AG10803 (cell line): Measurements from ENCODE around the gene ATG12.

Source experiments
- DNase-seq: peaks from one replicate; pipeline ENCODE4 v3.0.0; 2010; ENCODE audit warnings: low read depth
- H3K4me3 ChIP-seq: 2 replicates; pipeline ENCODE4 v1.5.1; 2011; ENCODE audit warnings: mild to moderate bottlenecking, low read length, control low read depth
- TF ChIP-seq, protein P1 (sequence below): conservative IDR thresholded peaks from 2 replicates; pipeline ENCODE4 v1.5.1; 2011; ENCODE audit warnings: mild to moderate bottlenecking, low read length, control low read depth, inconsistent platforms

Gene ATG12

DNA sequence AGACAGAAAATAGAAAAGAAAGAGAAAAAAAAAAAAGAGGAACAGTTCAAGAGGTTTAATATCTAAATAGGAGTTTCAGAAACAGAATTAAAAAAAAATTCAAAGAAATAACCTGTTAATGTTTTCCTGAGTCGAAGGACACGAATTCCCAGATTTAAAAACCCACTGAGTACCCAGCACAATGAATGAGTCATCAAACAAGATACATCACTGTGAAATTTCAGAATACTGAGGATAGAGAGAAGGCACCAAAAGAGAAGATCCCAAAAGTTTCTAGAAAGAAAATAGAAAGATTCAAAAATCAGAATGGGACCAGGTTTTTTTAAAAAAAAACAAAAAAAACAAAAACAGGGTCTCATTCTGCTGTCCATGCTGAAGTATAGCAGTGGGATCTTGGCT, 33.7 kb downstream of the ATG12 start:
- no peak overlapping the region for H3K4me3 ChIP-seq
- TF ChIP-seq, protein P1, sequence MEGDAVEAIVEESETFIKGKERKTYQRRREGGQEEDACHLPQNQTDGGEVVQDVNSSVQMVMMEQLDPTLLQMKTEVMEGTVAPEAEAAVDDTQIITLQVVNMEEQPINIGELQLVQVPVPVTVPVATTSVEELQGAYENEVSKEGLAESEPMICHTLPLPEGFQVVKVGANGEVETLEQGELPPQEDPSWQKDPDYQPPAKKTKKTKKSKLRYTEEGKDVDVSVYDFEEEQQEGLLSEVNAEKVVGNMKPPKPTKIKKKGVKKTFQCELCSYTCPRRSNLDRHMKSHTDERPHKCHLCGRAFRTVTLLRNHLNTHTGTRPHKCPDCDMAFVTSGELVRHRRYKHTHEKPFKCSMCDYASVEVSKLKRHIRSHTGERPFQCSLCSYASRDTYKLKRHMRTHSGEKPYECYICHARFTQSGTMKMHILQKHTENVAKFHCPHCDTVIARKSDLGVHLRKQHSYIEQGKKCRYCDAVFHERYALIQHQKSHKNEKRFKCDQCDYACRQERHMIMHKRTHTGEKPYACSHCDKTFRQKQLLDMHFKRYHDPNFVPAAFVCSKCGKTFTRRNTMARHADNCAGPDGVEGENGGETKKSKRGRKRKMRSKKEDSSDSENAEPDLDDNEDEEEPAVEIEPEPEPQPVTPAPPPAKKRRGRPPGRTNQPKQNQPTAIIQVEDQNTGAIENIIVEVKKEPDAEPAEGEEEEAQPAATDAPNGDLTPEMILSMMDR: no peak
- no peak for DNase-seq

DNA sequence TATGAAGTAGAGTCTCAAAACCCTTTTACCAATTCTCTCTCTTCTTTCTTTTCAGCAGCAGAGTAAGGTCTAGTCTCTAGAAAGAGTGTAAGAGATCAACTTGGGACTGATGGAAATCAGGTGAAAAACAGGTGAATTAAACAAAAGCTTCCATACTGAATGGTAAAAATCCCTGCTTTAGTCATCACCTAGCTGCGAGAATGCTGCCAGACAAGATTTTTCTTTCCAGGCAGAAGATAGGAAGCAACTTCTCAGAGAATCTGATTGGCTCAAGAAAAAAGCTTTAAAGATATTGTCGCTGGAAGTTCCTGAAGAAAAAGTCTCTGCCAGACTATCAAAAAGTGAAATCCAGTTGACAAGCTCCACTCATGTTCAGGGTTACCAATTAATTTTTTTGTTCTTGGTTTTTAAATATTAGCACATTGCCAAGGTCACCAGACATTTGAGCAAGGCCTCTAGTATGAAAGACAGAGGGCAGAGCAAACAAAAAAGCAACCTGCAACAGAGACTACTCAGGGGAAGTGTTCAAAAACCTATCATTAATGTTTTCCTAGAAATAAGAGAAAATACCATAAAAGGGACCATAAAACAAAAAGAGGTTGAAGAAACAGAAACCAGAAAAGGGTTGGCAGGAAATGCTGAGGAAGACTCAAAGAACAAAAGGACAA, 34.2 kb downstream of the ATG12 start:
- no peak for DNase-seq
- TF ChIP-seq, protein P1: no peak
- H3K4me3 ChIP-seq: no peak overlapping the region

DNA sequence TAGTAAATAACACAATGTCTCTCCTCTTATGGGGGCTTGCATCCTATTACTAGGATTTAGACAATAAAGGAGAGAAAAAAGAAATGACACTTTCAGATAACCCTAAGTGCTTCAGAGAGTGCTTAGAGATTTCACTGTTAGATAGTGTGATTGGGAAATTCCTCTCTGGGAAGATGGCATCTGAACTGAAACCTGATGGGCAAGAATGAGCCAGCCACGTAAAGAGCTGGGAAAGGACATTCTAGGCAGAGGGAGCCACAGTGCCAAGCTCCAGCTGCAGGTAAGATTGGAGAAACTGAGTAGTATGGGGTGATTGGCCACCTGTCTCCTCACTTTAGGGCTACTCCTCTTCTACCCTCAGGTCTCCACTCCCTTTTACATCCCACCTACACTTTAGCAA, 39.4 kb downstream of the ATG12 start:
- H3K4me3 ChIP-seq: no peak overlapping the region
- no peak for DNase-seq
- TF ChIP-seq, protein P1: no peak

DNA sequence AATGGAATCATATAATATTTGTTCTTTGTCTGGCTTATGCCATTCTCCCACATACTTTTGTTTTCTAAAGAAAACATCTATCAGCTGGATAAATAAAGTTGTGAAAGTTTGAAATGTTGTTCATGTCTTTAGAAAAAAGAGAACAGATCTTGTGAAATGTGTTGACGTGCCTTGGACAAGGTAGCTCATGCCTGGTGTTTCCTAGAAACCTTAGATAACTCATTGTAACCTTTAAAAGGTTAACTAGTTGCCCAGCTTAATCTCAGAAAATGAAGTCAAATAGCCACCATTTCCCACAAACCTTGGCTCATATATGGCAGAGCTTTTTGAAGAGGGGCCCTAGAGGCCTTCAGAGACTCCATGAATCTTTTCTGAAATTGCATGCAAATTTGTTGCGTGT, 40.2 kb downstream of the ATG12 start:
- H3K4me3 ChIP-seq: no peak overlapping the region
- TF ChIP-seq, protein P1: no peak
- DNase-seq: no peak

DNA sequence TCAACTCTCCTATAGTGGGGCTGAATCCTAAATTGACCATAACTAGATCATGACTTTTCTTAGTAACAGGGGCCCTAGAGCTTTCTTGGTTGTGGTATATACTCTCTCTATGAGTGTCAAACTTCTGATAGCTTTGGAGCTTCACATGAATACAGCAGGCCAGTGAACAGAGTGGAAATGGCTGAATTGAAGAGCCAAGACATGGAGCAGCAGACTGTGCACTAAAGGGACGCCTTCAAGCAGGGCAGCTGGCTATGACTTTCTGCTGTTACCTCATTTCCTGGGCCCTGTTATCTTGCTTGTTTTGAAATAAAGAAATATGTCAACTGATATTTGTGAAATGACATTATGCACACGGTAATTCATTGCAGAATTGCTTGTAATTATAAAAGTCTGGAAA, 41.3 kb downstream of the ATG12 start:
- TF ChIP-seq, protein P1: no peak
- no peak for DNase-seq
- H3K4me3 ChIP-seq: no peak overlapping the region

DNA sequence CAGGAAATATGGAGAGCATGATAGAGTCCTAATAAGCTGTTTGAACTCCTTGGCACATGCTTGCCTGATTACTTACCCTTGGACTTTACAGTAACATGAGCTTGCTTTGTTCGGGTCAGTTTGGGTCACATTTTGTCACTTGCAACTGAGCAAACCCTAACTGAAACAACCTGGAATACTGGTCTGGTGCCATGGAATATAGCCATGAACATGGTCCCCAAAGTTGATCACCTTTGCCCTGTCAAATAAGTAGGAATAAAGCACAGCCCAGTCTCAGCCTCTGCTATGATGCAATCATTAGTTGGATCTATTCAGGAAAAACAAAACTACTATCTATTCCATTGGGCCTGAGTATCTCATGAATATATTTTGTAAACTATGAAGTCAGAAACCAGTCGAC, 43.1 kb downstream of the ATG12 start:
- no peak for DNase-seq
- H3K4me3 ChIP-seq: no peak overlapping the region
- TF ChIP-seq, protein P1: no peak

DNA sequence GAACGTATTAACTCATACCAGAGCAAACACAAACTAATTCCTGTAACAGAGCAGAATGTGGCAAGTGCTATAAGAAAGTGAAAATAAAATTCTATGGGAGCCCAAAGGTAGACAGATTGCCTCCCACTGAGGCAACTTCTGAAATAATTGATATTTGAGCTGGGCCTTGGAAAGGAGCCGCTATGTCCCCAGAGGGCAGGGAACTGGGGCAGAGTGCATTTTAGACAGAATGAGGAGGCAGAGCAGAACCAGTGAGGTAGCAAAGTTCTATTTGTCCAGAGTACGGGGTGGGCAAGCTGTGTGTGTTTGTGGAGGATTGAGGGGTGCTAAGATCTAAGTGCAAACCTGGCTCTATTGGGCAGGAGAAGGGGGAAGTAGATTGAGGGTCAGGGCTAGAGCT, 44.7 kb downstream of the ATG12 start:
- H3K4me3 ChIP-seq: no peak overlapping the region
- TF ChIP-seq, protein P1: no peak
- no peak for DNase-seq
